ENCODE data around the gene ZNF445. TPM values are rescaled to one million over a fixed set of nuclear protein-coding genes. Genes with fewer than 3 reads are reported as not detected.
"Not testable (repeated sequence)": the region's sequence is repeated elsewhere in the genome, so short reads cannot be mapped to it uniquely, and the experiment has no call there.

ZNF445 gene
- polyA plus RNA-seq, 4 donors = 19.2 to 28.2 (median 24.5) TPM

DNA sequence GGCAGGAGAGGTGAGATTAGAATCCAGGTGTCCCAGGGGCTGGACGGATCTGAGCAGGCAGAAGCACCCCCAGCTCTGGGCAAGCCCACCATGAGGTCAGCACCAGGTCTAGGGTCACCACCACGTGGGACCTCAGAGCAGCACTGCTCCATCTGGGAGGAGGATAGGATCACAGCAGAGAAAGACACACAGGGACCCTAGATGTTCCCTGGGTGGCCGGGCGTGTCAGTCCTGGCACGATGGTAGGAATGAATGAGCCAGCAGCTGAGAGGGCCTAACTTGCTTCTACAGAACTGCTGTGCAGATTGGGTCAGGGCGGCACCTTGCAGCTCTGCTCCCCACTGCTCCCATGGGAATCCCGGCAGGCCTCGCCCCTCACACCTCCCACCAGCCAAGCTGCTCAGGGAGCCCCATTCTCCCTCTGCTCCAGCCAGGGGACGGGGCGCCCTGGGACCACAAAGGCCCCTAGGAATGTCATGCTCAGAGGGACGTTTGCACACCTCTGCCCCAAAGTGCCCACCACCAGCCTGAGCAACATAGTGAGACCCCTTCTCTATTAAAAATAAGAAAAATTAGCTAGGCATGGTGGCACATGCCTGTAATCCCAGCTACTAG is 66.3 kb downstream of the ZNF445 start:
- no peak for DNase-seq (ENCODE audit: low read depth in 4 of 4, low spot score in 3 of 4)

DNA sequence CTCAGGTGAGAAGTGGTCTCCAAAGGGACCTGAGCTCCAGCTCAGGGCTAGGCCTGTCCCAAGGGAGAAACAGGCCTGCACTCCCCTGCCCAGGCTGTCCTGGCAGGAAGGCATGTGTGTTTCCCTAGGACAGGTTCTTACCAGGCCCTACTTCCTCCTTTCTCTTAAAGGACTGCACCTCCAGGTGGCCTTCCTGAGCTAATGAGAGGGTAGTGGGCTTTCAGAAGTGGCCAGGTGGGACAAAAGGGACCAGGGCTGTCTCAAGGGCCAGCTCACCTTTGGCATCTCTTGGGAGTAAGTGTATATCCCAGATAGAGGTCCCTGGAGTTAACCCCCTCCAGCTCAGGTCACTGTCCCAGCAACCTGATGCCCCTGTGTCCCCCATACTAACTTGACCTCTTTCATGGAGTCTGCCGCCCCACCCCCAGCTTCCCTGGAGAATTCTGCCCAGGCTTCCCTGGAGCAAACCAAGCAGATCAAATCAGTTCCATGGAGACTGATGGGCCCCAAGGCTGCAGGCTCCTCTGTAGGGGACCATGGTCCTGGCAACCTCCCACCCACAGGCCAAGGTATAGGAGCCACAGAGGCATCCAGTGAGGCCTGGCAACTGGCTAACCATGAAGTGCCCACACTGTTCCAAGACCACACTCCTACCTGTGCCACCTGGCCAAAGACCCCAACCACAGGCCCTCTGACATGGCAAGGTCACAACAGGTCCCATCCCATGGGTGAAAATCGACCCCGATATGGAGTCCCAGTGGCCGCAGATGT is 67.6 kb downstream of the ZNF445 start:
- no peak for DNase-seq (ENCODE audit: low read depth in 4 of 4, low spot score in 3 of 4)

DNA sequence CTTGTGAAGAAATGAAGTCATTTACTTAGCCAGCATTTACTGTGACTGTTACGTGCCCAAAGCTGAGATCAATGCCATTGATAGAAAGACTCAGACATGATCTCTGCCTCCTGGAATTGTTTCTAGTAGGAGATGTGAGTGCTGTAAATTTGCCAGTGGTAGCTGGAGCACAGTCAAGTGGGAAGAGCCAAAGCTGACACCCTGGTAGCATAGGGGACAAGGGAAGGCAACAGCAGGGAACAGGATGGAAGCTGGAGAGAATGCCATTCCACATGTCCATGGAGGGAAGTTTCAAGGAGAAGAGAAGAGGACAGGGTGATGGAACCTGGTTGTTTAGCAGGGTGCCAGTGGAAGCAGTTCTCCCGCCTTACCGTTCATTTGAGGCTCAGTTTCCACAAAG is 74.9 kb downstream of the ZNF445 start:
- DNase-seq (ENCODE audit: low read depth in 4 of 4, low spot score in 3 of 4) = no peak

DNA sequence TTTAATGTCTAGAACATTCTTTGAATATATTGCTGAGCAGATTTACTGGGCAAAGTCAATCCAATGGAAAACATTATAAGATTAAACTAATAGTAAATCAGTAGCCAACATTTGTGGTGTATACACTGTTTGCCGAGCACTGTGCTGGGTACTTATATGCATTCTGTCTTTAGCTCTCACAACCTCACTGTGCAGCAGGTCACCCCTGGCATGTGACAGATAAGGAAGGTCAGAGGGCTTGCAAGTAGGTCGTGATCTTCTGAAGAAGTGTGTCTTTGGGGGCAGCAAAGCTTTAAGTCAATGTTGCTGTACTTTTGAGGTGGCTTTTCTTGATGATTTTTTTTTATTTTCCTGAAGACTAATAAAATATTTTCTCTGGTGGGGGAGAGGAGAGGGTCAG is 76.7 kb downstream of the ZNF445 start:
- no peak for DNase-seq (ENCODE audit: low read depth in 4 of 4, low spot score in 3 of 4)

DNA sequence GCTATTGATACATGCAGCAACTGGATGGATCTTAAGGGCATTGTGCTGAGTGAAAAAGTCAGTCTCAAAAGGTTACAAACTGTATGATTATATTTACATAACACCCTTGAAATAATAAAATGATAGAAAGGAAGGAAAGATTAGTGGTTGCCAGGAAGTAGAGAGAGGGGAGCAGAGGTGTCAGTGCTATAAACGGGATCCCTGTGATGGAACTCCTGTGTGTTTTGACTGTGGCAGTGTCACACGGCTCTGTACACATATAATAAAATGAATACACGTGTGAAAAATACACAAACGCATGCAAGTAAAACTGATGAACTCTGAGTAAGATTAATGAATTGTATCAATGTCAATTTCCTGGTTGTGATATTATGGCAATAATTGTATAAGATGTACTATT is 78.6 kb downstream of the ZNF445 start:
- DNase-seq (ENCODE audit: low read depth in 4 of 4, low spot score in 3 of 4) = no peak

DNA sequence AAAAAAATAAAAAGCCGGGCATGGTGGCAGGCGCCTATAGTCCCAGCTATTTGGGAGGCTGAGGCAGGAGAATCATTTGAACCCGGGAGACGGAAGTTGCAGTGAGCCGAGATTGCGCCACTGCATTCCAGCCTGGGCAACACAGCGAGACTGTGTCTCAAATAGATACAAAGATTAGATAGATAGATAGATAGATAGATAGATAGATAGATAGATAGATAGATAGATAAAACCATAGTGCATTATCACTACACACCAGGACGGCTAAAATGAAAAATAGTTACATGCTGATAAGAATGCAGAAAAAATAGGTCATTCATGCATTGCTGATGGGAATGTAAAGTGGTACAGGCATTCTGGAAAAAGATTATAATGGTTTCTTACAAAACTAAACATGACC is 79.2 kb downstream of the ZNF445 start:
- not testable (repeated sequence) for DNase-seq (ENCODE audit: low read depth in 4 of 4, low spot score in 3 of 4)

DNA sequence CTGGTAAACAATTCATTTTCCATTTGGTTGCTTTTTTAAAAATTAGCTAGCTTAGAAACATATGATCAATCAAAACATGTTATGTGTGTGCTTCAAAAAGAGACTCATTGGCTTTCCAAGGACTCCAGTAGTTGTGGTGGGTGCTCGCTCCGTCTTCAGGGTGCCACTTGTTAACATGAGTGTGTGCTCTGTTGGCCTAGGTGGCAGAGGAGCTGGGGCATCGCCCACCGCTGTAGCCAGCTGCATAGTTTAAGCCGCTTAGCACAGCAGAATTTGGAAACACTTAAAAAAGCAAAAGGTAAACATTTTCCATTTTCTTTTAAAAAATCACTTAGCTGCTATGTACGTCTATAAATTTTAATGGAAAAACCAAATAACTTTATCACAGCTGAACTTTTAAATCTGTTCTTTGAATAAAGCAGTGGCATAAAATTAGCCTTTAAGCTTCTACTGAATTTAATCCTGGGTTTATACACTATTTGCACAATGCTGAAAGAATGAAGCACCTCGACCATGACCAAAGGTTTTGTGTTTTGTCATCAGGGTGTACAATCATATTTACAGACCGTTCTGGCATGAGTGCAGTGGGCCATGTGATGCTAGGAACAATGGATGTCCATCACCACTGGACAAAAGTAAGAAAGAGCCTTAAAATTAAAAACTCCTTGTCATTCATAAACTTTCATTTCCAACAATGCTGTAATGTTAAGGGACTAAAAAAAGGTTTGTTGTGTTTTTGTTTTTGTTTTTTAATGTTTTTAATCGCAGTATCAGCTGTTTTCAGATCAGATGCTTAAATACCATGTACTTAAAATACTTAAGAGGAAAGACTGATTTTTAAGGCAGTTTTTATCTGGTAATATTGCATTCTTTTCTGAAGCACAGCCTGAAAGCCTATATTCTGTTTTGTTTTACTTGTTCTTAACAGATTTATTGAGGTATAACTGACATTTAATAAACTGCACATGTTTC is 81.0 kb downstream of the ZNF445 start:
- DNase-seq (ENCODE audit: low read depth in 4 of 4, low spot score in 3 of 4) = no peak

DNA sequence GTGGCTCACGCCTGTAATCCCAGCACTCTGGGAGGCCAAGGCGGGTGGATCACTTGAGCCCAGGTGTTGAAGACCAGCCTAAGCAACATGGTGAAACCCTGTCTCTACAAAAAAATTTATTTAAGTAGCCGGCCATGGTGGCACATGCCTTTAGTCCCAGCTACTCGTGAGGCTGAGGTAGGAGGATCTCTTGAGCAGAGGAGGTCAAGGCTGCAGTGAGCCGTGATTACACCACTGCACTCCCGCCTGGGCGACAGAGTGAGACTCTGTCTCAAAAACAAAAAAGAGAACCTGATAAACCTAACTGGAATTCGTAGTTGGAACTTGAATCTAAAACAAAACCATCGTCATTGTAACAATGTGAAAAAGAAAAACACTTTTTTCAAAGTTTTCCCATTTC is 81.8 kb downstream of the ZNF445 start:
- no peak for DNase-seq (ENCODE audit: low read depth in 4 of 4, low spot score in 3 of 4)

DNA sequence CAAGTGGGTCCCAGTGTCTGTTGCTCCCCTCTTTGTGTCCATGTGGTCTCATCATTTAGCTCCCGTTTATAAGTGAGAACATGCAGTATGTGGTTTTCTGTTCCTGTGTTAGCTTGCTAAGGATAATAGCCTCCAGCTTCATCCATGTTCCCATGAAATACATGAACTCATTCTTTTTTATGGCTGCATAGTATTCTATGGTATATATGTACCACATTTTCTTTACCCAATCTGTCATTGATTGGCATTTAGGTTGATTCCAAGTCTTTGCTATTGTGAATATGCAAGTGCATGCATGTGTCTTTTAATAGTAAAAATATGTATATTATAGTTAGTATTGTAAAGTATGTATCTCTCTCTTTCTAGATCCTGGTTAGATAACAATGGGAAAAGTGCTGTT is 85.0 kb downstream of the ZNF445 start:
- no peak for DNase-seq (ENCODE audit: low read depth in 4 of 4, low spot score in 3 of 4)

DNA sequence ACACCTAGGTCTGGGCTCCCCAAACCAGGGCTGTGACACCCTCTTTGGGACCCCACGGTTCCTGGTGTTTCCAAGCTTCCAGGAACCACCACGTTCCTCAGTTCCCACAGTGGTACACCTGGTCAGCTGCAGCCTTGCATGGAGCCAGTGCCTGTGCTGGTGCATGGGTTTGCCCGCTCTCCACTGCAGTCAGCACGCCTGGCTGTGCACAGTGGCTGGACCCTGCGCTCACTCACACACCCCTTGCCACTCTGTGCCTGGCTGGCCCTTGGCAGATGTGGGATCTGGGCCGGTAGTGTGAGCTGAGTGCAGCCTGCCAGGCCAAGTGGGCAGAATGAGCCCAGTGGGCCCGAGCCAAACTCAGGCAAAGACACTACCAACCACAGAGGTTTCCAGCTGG is 90.1 kb downstream of the ZNF445 start:
- no peak for DNase-seq (ENCODE audit: low read depth in 4 of 4, low spot score in 3 of 4)

Other genes with a start within 250 kb of the ZNF445 start
- not detected for gene TOPAZ1, start 235.8 kb downstream of the ZNF445 start, polyA plus RNA-seq (ENCODE audit: insufficient read length in 4 of 4)
- gene TCAIM, start 138.9 kb downstream of the ZNF445 start, polyA plus RNA-seq (ENCODE audit: insufficient read length in 4 of 4) = 10 to 100 TPM; 28.8 to 47.3 (median 46.6) TPM
- gene ZKSCAN7, start 77.5 kb upstream of the ZNF445 start, polyA plus RNA-seq (ENCODE audit: insufficient read length in 4 of 4) = 10 to 100 TPM; 13.3 to 16.9 (median 16.4) TPM
- gene ZNF660, start 107.3 kb upstream of the ZNF445 start, polyA plus RNA-seq (ENCODE audit: insufficient read length in 4 of 4) = 10 to 100 TPM in 3 of 4 donors, 1 to 10 TPM in 1; 8.8 to 15.7 (median 10.9) TPM
- 10 to 100 TPM; 28.0 to 37.0 (median 34.2) TPM for gene ZNF197, start 147.4 kb upstream of the ZNF445 start, polyA plus RNA-seq (ENCODE audit: insufficient read length in 4 of 4)
- 10 to 100 TPM in 3 of 4 donors, 1 to 10 TPM in 1; 7.4 to 12.5 (median 11.4) TPM for gene ZNF35, start 171.1 kb upstream of the ZNF445 start, polyA plus RNA-seq (ENCODE audit: insufficient read length in 4 of 4)
- gene ZNF502, start 235.0 kb upstream of the ZNF445 start, polyA plus RNA-seq (ENCODE audit: insufficient read length in 4 of 4) = 10 to 100 TPM in 3 of 4 donors, 1 to 10 TPM in 1; 8.6 to 18.0 (median 14.1) TPM

Data from left renal pelvis (tissue), 4 donors.